ENCODE data around the gene TMEM163.

GRCh38 chr2:134689315-134689714 is 29.5 kb downstream of the TMEM163 start:
- TF ChIP-seq TCF7L2 (IDR thresholded peaks at IDR 0.05; ENCODE audit: borderline replicate concordance, low read depth, low read length) (no peak), MZF1 (tag by site-specific recombination; IDR thresholded peaks at IDR 0.05; ENCODE audit: borderline replicate concordance) (no peak), ZNF610 (tag by site-specific recombination; IDR thresholded peaks at IDR 0.05; ENCODE audit: borderline replicate concordance) (no peak), REPIN1 (tag by site-specific recombination; IDR thresholded peaks at IDR 0.05; ENCODE audit: low read depth) (no peak), ZNF76 (tag by site-specific recombination; IDR thresholded peaks at IDR 0.05; ENCODE audit: borderline replicate concordance, low read depth) (no peak), ZNF350 (tag by site-specific recombination; IDR thresholded peaks at IDR 0.05) (no peak), MYNN (tag by site-specific recombination; IDR thresholded peaks at IDR 0.05; ENCODE audit: borderline replicate concordance) (no peak), KLF10 (tag by site-specific recombination; IDR thresholded peaks at IDR 0.05) (no peak), ZNF621 (tag by site-specific recombination; IDR thresholded peaks at IDR 0.05) (no peak)
- TF ChIP-seq, protein P1, sequence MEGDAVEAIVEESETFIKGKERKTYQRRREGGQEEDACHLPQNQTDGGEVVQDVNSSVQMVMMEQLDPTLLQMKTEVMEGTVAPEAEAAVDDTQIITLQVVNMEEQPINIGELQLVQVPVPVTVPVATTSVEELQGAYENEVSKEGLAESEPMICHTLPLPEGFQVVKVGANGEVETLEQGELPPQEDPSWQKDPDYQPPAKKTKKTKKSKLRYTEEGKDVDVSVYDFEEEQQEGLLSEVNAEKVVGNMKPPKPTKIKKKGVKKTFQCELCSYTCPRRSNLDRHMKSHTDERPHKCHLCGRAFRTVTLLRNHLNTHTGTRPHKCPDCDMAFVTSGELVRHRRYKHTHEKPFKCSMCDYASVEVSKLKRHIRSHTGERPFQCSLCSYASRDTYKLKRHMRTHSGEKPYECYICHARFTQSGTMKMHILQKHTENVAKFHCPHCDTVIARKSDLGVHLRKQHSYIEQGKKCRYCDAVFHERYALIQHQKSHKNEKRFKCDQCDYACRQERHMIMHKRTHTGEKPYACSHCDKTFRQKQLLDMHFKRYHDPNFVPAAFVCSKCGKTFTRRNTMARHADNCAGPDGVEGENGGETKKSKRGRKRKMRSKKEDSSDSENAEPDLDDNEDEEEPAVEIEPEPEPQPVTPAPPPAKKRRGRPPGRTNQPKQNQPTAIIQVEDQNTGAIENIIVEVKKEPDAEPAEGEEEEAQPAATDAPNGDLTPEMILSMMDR (tag by site-specific recombination; IDR thresholded peaks at IDR 0.05), result no peak
